Brain microvascular endothelial cell (primary cell): ENCODE results near the gene SZRD1.

Source experiments
- DNase-seq: peaks from one replicate; pipeline ENCODE4 v3.0.0-alpha.2; 2020
- H3K27ac ChIP-seq: fragments of 250-450 bp; sonication (Bioruptor Pico); 2 replicates; pipeline ENCODE4 v1.5.1; 2020; ENCODE audit warnings: mild to moderate bottlenecking, moderate library complexity
- H3K27me3 ChIP-seq: fragments of 250-450 bp; sonication (Bioruptor Pico); replicated peaks from 2 replicates; pipeline ENCODE4 v1.5.1; 2020; ENCODE audit warnings: mild to moderate bottlenecking
- H3K36me3 ChIP-seq: fragments of 250-450 bp; sonication (Bioruptor Pico); replicated peaks from 2 replicates; pipeline ENCODE4 v1.5.1; 2020; ENCODE audit warnings: mild to moderate bottlenecking
- H3K4me3 ChIP-seq: 2 replicates; pipeline ENCODE4 v1.5.1; 2011; ENCODE audit warnings: low read depth, mild to moderate bottlenecking, control low read depth, low read length, moderate library complexity
- CTCF ChIP-seq: IDR thresholded peaks from 2 replicates; pipeline ENCODE4 v1.5.1; 2011; ENCODE audit warnings: low read depth, mild to moderate bottlenecking, moderate library complexity, low read length, control low read depth, inconsistent platforms; ENCODE audit errors: missing control alignments
- in situ Hi-C: cut with HindIII; loops from 2 replicates; pipeline ENCODE4 v1.10.0; 2017; ENCODE audit warnings: low sequenced_read_pairs, low pct_ligation_motif_present

Gene SZRD1

GRCh38 chr1:16434501-16434900, 67.5 kb downstream of the SZRD1 start:
- no peak for DNase-seq
- Histone ChIP-seq H3K4me3 (no peak overlapping the region), H3K27ac (no peak overlapping the region), H3K27me3 (no peaks in the 10 kb centered on the region), H3K36me3 (no peaks in the 10 kb centered on the region)
- in situ Hi-C loops = no loop called here
- TF ChIP-seq CTCF = no peak

GRCh38 chr1:16436946-16437474, 70.0 kb downstream of the SZRD1 start, which contains the start of gene SPATA21:
TSS of gene SPATA21 (minus strand) at chr1:16437424. CDS start at chr1:16431371, 6,053 bp downstream.
- H3K4me3 ChIP-seq = no peak within 1 kb of the TSS
- no peak for TF ChIP-seq CTCF
- no peak within 1 kb of the TSS for H3K27ac ChIP-seq
- H3K36me3 ChIP-seq = no peaks in the 10 kb centered on the region
- DNase-seq = no peak
- no peaks in the 10 kb centered on the region for H3K27me3 ChIP-seq
- in situ Hi-C loops = no loop called here

GRCh38 chr1:16438516-16438915, 71.5 kb downstream of the SZRD1 start:
- peaks cover 6% of the 10 kb centered on the region for H3K36me3 ChIP-seq
- in situ Hi-C loops = no loop called here
- TF ChIP-seq CTCF = no peak
- DNase-seq = no peak
- H3K4me3 ChIP-seq = no peak overlapping the region
- H3K27me3 ChIP-seq = no peaks in the 10 kb centered on the region
- H3K27ac ChIP-seq = no peak overlapping the region

GRCh38 chr1:16438924-16439323, 71.9 kb downstream of the SZRD1 start:
- no peak overlapping the region for H3K27ac ChIP-seq
- H3K4me3 ChIP-seq = no peak overlapping the region
- TF ChIP-seq CTCF = no peak
- DNase-seq = no peak
- H3K36me3 ChIP-seq = peaks cover 10% of the 10 kb centered on the region
- no peaks in the 10 kb centered on the region for H3K27me3 ChIP-seq
- in situ Hi-C loops = no loop called here

GRCh38 chr1:16440131-16440469, 73.1 kb downstream of the SZRD1 start:
- Histone ChIP-seq H3K4me3 (peak overlapping the region; percentile 99), H3K27me3 (no peaks in the 10 kb centered on the region), H3K36me3 (peaks cover 21% of the 10 kb centered on the region), H3K27ac (no peak overlapping the region)
- in situ Hi-C loops = no loop called here
- TF ChIP-seq CTCF = no peak
- DNase-seq = no peak
